Cardiac fibroblast (primary cell): ENCODE measurements around the gene TSPOAP1.

Source experiments
- DNase-seq, 2 donors: peaks; one replicate each; pipeline versions ENCODE4 v3.0.0 to v3.0.0-alpha.2; 2010; ENCODE audit warnings: low read depth in 2 of 2
- H3K4me3 ChIP-seq, 2 donors: replicated peaks in 1 of 2; 1 replicate in 1 of 2; 2 replicates in 1 of 2; pipeline ENCODE4 v1.5.1; 2011; ENCODE audit warnings: low read depth in 2 of 2, low read length in 2 of 2, mild to moderate bottlenecking in 2 of 2, moderate library complexity in 1 of 2
- CTCF ChIP-seq: IDR thresholded peaks from one replicate; pipeline ENCODE4 v1.5.1; 2011; ENCODE audit warnings: low read depth, mild to moderate bottlenecking, low read length, inconsistent platforms

The TSPOAP1 gene

GRCh38 chr17:58369214-58370031, 40.8 kb upstream of the TSPOAP1 start:
- DNase-seq = no peak
- H3K4me3 ChIP-seq = no peak overlapping the region
- TF ChIP-seq CTCF = no peak

GRCh38 chr17:58368860-58369213, 40.2 kb upstream of the TSPOAP1 start:
- no peak for TF ChIP-seq CTCF
- no peak for DNase-seq

GRCh38 chr17:58367461-58367860, 38.9 kb upstream of the TSPOAP1 start:
- no peak for TF ChIP-seq CTCF
- no peak overlapping the region for H3K4me3 ChIP-seq
- no peak for DNase-seq

More at GRCh38 chr17:58368860-58369213, 40.2 kb upstream of the TSPOAP1 start:
- no peak overlapping the region for H3K4me3 ChIP-seq

- TF ChIP-seq CTCF = no peak
- no peak overlapping the region for H3K4me3 ChIP-seq
- DNase-seq = no peak
Measured at GRCh38 chr17:58365980-58366595, 37.5 kb upstream of the TSPOAP1 start.

GRCh38 chr17:58365185-58365979, 36.8 kb upstream of the TSPOAP1 start:
- no peak for DNase-seq
- no peak for TF ChIP-seq CTCF

GRCh38 chr17:58364270-58364942, 35.8 kb upstream of the TSPOAP1 start:
- no peak for TF ChIP-seq CTCF
- DNase-seq = peak in 1 of 2 donors; percentile 24
- no peak overlapping the region for H3K4me3 ChIP-seq

More at GRCh38 chr17:58365185-58365979, 36.8 kb upstream of the TSPOAP1 start:
- H3K4me3 ChIP-seq = no peak overlapping the region
